NCI-H510A treated with DMSO at 0.1 percent for 48 hours (cell line): ENCODE data around the gene TMEM233.

Source experiments
- DNase-seq: peaks from one replicate; lab custom pipeline; 2025; lab: John Stamatoyannopoulos, UW

Gene TMEM233

GRCh38 chr12:119593578-119594398, at the start of gene TMEM233:
Gene TMEM233 (plus strand): TSS chr12:119593774. CDS start chr12:119593849, 75 bp downstream.
- no peak for DNase-seq

GRCh38 chr12:119544765-119545625, 48.6 kb upstream of the TMEM233 start:
- peak; percentile 83 for DNase-seq

GRCh38 chr12:119546340-119546739, 47.2 kb upstream of the TMEM233 start:
- DNase-seq, result no peak

GRCh38 chr12:119547001-119547400, 46.6 kb upstream of the TMEM233 start:
- no peak for DNase-seq

- DNase-seq, result no peak
These were observed 36.7 kb upstream of the TMEM233 start for GRCh38 chr12:119556854-119557253.

- no peak for DNase-seq
These were observed 28.2 kb upstream of the TMEM233 start for GRCh38 chr12:119565404-119565803.

GRCh38 chr12:119570771-119571170, 22.8 kb upstream of the TMEM233 start:
- DNase-seq, result no peak

- no peak for DNase-seq
These were observed 20.5 kb upstream of the TMEM233 start for GRCh38 chr12:119573086-119573485.

- DNase-seq, result no peak
These were observed 19.3 kb upstream of the TMEM233 start for GRCh38 chr12:119574255-119574654.

- no peak for DNase-seq
These were observed 17.3 kb upstream of the TMEM233 start for GRCh38 chr12:119576118-119576810.

GRCh38 chr12:119576915-119577314, 16.7 kb upstream of the TMEM233 start:
- DNase-seq, result no peak

- DNase-seq, result no peak
These were observed 15.5 kb upstream of the TMEM233 start for GRCh38 chr12:119578112-119578511.

- DNase-seq, result no peak
These were observed 4.5 kb upstream of the TMEM233 start for GRCh38 chr12:119589097-119589496.

- DNase-seq, result no peak
These were observed 3.9 kb upstream of the TMEM233 start for GRCh38 chr12:119589634-119590033.

- no peak for DNase-seq
These were observed 1.3 kb upstream of the TMEM233 start for GRCh38 chr12:119592232-119592631.

GRCh38 chr12:119594399-119594730, 791 bp downstream of the TMEM233 start:
- no peak for DNase-seq

- DNase-seq, result no peak
These were observed 1.3 kb downstream of the TMEM233 start for GRCh38 chr12:119594772-119595445.

GRCh38 chr12:119598159-119598558, 4.6 kb downstream of the TMEM233 start:
- no peak for DNase-seq

- DNase-seq, result no peak
These were observed 8.5 kb downstream of the TMEM233 start for GRCh38 chr12:119601877-119602733.

GRCh38 chr12:119602734-119603094, 9.1 kb downstream of the TMEM233 start:
- DNase-seq, result no peak

GRCh38 chr12:119603767-119604166, 10.2 kb downstream of the TMEM233 start:
- DNase-seq, result no peak
